Keratinocyte (primary cell): ENCODE results near the gene HOXC6. TPM values are rescaled to one million over a fixed set of nuclear protein-coding genes. Genes with fewer than 3 reads are reported as not detected.

Experiments used
- DNase-seq: peaks from one replicate; pipeline ENCODE4 v3.0.0-alpha.2; 2011; ENCODE audit warnings: low read depth, missing footprints, low spot score
- FAIRE-seq: peaks from 2 replicates; lab custom pipeline; 2011; peaks lifted over from hg19 to GRCh38; lab: Jason Lieb, UNC
- H2AFZ ChIP-seq: 2 replicates; pipeline ENCODE4 v1.6.0; 2012; ENCODE audit warnings: low read length, control low read depth, inconsistent platforms; ENCODE audit not compliant: control insufficient read depth
- H3K27ac ChIP-seq: 2 replicates; pipeline ENCODE4 v1.5.1; 2011; ENCODE audit warnings: low read length; ENCODE audit not compliant: control insufficient read depth, insufficient read depth
- H3K27me3 ChIP-seq: 3 replicates; pipeline ENCODE4 v1.6.0; 2011; ENCODE audit warnings: low read length; ENCODE audit not compliant: control insufficient read depth, insufficient read depth; ENCODE audit errors: extremely low read depth
- H3K36me3 ChIP-seq, 2 experiments: 2 replicates in 1 of 2; 3 replicates in 1 of 2; pipeline ENCODE4 v1.5.1; 2011; ENCODE audit warnings: low read length in 2 of 2, mild to moderate bottlenecking in 1 of 2; ENCODE audit not compliant: control insufficient read depth in 2 of 2, insufficient read depth in 2 of 2; ENCODE audit errors: extremely low read depth in 1 of 2
- H3K4me1 ChIP-seq: 3 replicates; pipeline ENCODE4 v1.5.1; 2011; ENCODE audit warnings: low read length; ENCODE audit not compliant: control insufficient read depth, insufficient read depth; ENCODE audit errors: extremely low read depth
- H3K4me2 ChIP-seq: 3 replicates; pipeline ENCODE4 v1.6.0; 2011; ENCODE audit warnings: low read depth, low read length; ENCODE audit not compliant: control insufficient read depth, insufficient read depth; ENCODE audit errors: extremely low read depth
- H3K4me3 ChIP-seq, 3 experiments: fragments of 200-600 bp in 1 of 3; sonication (generic) in 1 of 3; 2 replicates in 2 of 3; 3 replicates in 1 of 3; pipeline ENCODE4 v1.5.1; 2011 to 2016; ENCODE audit warnings: low read length in 3 of 3, mild to moderate bottlenecking in 3 of 3, control low read depth in 2 of 3, inconsistent platforms in 1 of 3, low read depth in 1 of 3, mixed read lengths in 1 of 3, mixed run types in 1 of 3, moderate library complexity in 1 of 3; ENCODE audit not compliant: control insufficient read depth in 2 of 3, insufficient read depth in 2 of 3; ENCODE audit errors: extremely low read depth in 1 of 3
- H3K79me2 ChIP-seq: 2 replicates; pipeline ENCODE4 v1.6.0; 2012; ENCODE audit warnings: low read length; ENCODE audit not compliant: control insufficient read depth, insufficient read depth
- H3K9ac ChIP-seq: 3 replicates; pipeline ENCODE4 v1.6.0; 2011; ENCODE audit warnings: low read length; ENCODE audit not compliant: control insufficient read depth, insufficient read depth; ENCODE audit errors: extremely low read depth
- H3K9me1 ChIP-seq: 3 replicates; pipeline ENCODE4 v1.6.0; 2011; ENCODE audit warnings: low read length; ENCODE audit not compliant: control insufficient read depth, insufficient read depth; ENCODE audit errors: extremely low read depth
- H3K9me3 ChIP-seq: 2 replicates; pipeline ENCODE4 v1.5.1; 2012; ENCODE audit warnings: low read depth, low read length; ENCODE audit not compliant: control insufficient read depth
- H4K20me1 ChIP-seq: 3 replicates; pipeline ENCODE4 v1.6.0; 2011; ENCODE audit warnings: low read length; ENCODE audit not compliant: control insufficient read depth, insufficient read depth; ENCODE audit errors: extremely low read depth
- CTCF ChIP-seq, 3 experiments: IDR thresholded peaks in 1 of 3; conservative IDR thresholded peaks in 1 of 3; optimal IDR thresholded peaks in 1 of 3; 2 replicates in 2 of 3; 3 replicates in 1 of 3; pipeline versions ENCODE3 to v1.5.1; 2011; ENCODE audit warnings: low read length in 3 of 3, mild to moderate bottlenecking in 3 of 3, moderate library complexity in 2 of 3, control low read depth in 1 of 3, inconsistent platforms in 1 of 3; ENCODE audit not compliant: insufficient read depth in 2 of 3; ENCODE audit errors: extremely low read depth in 1 of 3
- EZH2 ChIP-seq: IDR thresholded peaks from one replicate; pipeline ENCODE4 v1.6.1; 2012; ENCODE audit warnings: inconsistent platforms, mild to moderate bottlenecking, low read length, moderate library complexity
- dilution Hi-C: fragments of 300-500 bp; cut with MboI; formaldehyde crosslinking; loops from one replicate; pipeline ENCODE4 v1.7.0; 2020; ENCODE audit warnings: low sequenced_read_pairs; ENCODE audit not compliant: extremely low pct_ligation_motif_present
- polyA plus RNA-seq, 5 experiments: library from polyadenylated mRNA; depleted of rRNA in 3 of 5; stranded (reverse) in 3 of 5; stranded (forward) in 1 of 5; unstranded in 1 of 5; fragments of >200 nt; gene quantifications; 1 replicate in 1 of 5; 2 replicates in 3 of 5; 3 replicates in 1 of 5; pipeline versions ENCODE4 v1.2.1 to v1.2.3, GENCODE V29; 2011 to 2012; ENCODE audit warnings: missing spikeins in 2 of 5, low read depth in 1 of 5, low replicate concordance in 1 of 5

The HOXC6 gene
- polyA plus RNA-seq, 1 donor (not counting 4 experiments of a cell fraction or from before 2014, with no cell fraction given), result 4.7 TPM

- H3K4me3 ChIP-seq, result no peak overlapping the region
- no peaks in the 10 kb centered on the region for H4K20me1 ChIP-seq
- H3K27me3 ChIP-seq, result peaks cover 3% of the 10 kb centered on the region
- no peak for FAIRE-seq
- TF ChIP-seq EZH2, result no peak
- no peak for TF ChIP-seq CTCF (optimal IDR thresholded peaks at IDR 0.05 in 1 of 3, IDR thresholded peaks at IDR 0.05 in 1 of 3, conservative IDR thresholded peaks at IDR 0.05 in 1 of 3; ENCODE audit: extremely low read depth in 1 of 3, insufficient read depth in 2 of 3, low read length in 3 of 3)
- H3K9me3 ChIP-seq, result no peaks in the 10 kb centered on the region
- H3K4me1 ChIP-seq, result peaks cover 40% of the 10 kb centered on the region
- no peak overlapping the region for H3K4me2 ChIP-seq
- H3K27ac ChIP-seq, result no peak overlapping the region
- no peak overlapping the region for H2AFZ ChIP-seq
- no peak overlapping the region for H3K9ac ChIP-seq
- H3K79me2 ChIP-seq, result peaks cover 2% of the 10 kb centered on the region
- dilution Hi-C loops, result no loop called here
- no peak for DNase-seq
- H3K9me1 ChIP-seq, result no peaks in the 10 kb centered on the region
- H3K36me3 ChIP-seq, result peaks cover 0 to 1% of the 10 kb centered on the region in 2 experiments
Measured at GRCh38 chr12:54034785-54035310, 6.6 kb downstream of the HOXC6 start.

- Histone ChIP-seq H3K36me3 (no peaks in the 10 kb centered on the region), H3K9ac (no peak overlapping the region), H3K4me1 (peaks cover 39% of the 10 kb centered on the region), H4K20me1 (no peaks in the 10 kb centered on the region), H3K4me2 (no peak overlapping the region), H3K27ac (no peak overlapping the region), H3K9me1 (no peaks in the 10 kb centered on the region), H2AFZ (no peak overlapping the region), H3K4me3 (no peak overlapping the region), H3K27me3 (peaks cover 3% of the 10 kb centered on the region), H3K9me3 (no peaks in the 10 kb centered on the region), H3K79me2 (no peaks in the 10 kb centered on the region)
- no peak for DNase-seq
- dilution Hi-C loops, result no loop called here
- no peak for FAIRE-seq
- TF ChIP-seq CTCF (optimal IDR thresholded peaks at IDR 0.05 in 1 of 3, IDR thresholded peaks at IDR 0.05 in 1 of 3, conservative IDR thresholded peaks at IDR 0.05 in 1 of 3; ENCODE audit: extremely low read depth in 1 of 3, insufficient read depth in 2 of 3, low read length in 3 of 3), result no peak
- no peak for TF ChIP-seq EZH2
Measured at GRCh38 chr12:54035568-54036264, 7.5 kb downstream of the HOXC6 start.
